Nephron (organoid): ENCODE results near the gene LRRC17.

Source experiments
- H3K27ac Mint-ChIP-seq, 3 experiments: 2 replicates each; pipeline ENCODE4 v1.8.0; 2020; ENCODE audit warnings: mixed read lengths in 3 of 3, mild to moderate bottlenecking in 2 of 3, moderate library complexity in 1 of 3
- H3K27me3 Mint-ChIP-seq: 2 replicates; pipeline ENCODE4 v1.8.0; 2021; ENCODE audit warnings: low read depth, mild to moderate bottlenecking, moderate library complexity, mixed read lengths
- H3K36me3 Mint-ChIP-seq: 2 replicates; pipeline ENCODE4 v1.8.0; 2020; ENCODE audit warnings: low read depth, mixed read lengths
- H3K4me1 Mint-ChIP-seq: 2 replicates; pipeline ENCODE4 v1.8.0; 2020; ENCODE audit warnings: mixed read lengths
- H3K4me3 Mint-ChIP-seq, 3 experiments: 2 replicates each; pipeline ENCODE4 v1.8.0; 2020; ENCODE audit warnings: mild to moderate bottlenecking in 3 of 3, mixed read lengths in 3 of 3, moderate library complexity in 2 of 3
- H3K9me3 Mint-ChIP-seq: 2 replicates; pipeline ENCODE4 v1.8.0; 2020; ENCODE audit warnings: mixed read lengths
- TF ChIP-seq, protein P1 (sequence below), 3 experiments: fragments of 200-600 bp; sonication (generic); IDR thresholded peaks; one replicate each; pipeline ENCODE4 v1.5.0; 2021; ENCODE audit warnings: antibody characterized with exemption in 3 of 3; ENCODE audit not compliant: unreplicated experiment in 3 of 3

The LRRC17 gene

DNA sequence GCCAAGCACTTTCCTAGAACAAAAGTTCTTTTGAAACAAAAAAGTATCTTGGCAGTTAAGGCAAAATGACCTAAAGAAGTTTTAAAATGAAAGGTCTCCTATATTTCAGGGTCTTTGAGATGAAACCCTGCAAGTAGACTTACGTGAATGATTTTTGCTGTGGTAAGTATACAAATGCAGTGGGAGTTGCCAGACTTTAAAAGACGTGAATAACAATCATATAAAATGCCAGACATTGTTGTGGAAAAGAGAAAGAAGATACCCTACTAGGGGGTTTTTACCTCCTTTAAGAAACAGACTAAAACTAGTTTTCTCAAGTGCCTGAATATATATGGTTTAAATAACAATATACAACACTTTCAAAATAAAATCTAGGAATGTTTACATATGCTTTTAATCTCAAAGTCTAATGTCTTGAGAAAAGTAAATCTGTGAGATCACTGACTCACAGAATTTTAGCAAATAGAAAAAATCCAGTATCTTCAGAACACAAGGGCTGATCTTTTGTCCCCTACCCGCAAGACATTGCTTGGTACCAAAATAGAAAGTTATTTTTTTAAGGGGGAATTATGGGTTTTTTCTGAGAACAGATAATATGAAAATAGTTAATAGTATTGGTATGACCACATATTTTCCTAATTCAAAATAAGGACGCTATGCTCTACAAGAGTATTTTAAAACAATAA, 29.5 kb downstream of the LRRC17 start:
- Mint-ChIP-seq H3K27me3 (no peaks in the 10 kb centered on the region), H3K4me3 (no peak overlapping the region), H3K27ac (peak overlapping the region; percentile 6 to 84 (median 73)), H3K4me1 (peaks cover 36% of the 10 kb centered on the region), H3K36me3 (peaks cover 35% of the 10 kb centered on the region), H3K9me3 (no peaks in the 10 kb centered on the region)
- TF ChIP-seq, protein P1, sequence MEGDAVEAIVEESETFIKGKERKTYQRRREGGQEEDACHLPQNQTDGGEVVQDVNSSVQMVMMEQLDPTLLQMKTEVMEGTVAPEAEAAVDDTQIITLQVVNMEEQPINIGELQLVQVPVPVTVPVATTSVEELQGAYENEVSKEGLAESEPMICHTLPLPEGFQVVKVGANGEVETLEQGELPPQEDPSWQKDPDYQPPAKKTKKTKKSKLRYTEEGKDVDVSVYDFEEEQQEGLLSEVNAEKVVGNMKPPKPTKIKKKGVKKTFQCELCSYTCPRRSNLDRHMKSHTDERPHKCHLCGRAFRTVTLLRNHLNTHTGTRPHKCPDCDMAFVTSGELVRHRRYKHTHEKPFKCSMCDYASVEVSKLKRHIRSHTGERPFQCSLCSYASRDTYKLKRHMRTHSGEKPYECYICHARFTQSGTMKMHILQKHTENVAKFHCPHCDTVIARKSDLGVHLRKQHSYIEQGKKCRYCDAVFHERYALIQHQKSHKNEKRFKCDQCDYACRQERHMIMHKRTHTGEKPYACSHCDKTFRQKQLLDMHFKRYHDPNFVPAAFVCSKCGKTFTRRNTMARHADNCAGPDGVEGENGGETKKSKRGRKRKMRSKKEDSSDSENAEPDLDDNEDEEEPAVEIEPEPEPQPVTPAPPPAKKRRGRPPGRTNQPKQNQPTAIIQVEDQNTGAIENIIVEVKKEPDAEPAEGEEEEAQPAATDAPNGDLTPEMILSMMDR (IDR thresholded peaks at IDR 0.05; ENCODE audit: unreplicated experiment in 3 of 3), result no peak

DNA sequence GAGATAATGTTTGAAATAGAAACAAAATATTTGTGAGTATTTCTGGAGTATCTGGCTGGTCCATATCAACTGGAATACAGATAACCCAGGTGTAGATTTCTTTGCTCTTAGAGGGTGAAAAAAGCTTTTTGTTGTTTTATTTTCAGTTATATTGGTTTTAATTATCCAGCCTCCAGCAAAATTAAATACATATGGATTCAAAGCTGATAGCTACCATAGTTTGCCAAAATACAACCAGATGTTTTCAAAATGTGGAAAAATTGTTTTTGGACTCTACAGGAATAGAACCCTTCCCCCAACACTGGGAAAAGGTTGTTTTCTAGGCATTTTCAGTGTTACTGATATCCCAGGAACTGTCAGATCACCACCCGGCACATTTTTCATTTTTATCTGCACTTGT, 30.1 kb downstream of the LRRC17 start:
- TF ChIP-seq, protein P1 (IDR thresholded peaks at IDR 0.05; ENCODE audit: unreplicated experiment in 3 of 3), result no peak
- H3K27ac Mint-ChIP-seq, result peak overlapping the region in 2 of 3 experiments; percentile 40 to 84
- H3K36me3 Mint-ChIP-seq, result peaks cover 35% of the 10 kb centered on the region
- no peaks in the 10 kb centered on the region for H3K27me3 Mint-ChIP-seq
- no peaks in the 10 kb centered on the region for H3K9me3 Mint-ChIP-seq
- no peak overlapping the region for H3K4me3 Mint-ChIP-seq
- peaks cover 31% of the 10 kb centered on the region for H3K4me1 Mint-ChIP-seq

DNA sequence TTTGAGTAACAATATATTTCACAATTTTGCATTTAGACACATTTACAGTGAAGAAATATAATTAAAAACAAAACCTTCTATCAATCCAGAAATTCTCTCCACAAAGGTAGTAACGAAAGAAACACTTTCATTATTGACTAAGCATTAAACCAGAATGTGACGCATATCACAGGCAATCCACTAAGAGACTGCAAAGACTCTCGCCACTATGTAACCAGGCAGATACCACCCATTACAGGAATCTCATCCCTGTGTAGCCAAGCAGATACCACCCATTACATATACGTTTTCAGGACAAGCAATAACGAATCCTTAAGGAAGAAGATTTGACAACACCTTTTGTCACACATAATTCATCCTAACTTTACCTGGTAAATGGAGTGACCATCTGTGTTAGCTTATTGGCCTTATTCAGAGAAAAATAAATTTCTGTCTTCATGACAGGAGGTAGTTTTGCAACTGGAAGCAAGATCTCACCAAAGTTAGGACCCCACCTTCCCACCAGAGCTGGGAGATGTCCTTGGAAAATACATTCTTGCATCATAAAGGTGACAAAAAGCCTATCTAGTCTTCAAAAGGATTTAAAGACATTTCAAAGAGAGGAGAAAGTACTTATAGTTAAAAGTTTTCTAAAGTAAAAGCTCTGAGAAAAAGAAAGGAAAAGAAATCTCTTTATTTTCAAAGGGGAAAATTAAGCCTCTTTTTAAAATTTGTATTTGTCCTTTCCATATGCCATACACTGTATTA, 30.8 kb downstream of the LRRC17 start:
- Mint-ChIP-seq H3K27me3 (no peaks in the 10 kb centered on the region), H3K4me1 (peaks cover 24% of the 10 kb centered on the region), H3K27ac (peak overlapping the region in 2 of 3 experiments; percentile 40 to 84), H3K4me3 (no peak overlapping the region), H3K9me3 (no peaks in the 10 kb centered on the region), H3K36me3 (peaks cover 33% of the 10 kb centered on the region)
- TF ChIP-seq, protein P1 (IDR thresholded peaks at IDR 0.05; ENCODE audit: unreplicated experiment in 3 of 3), result no peak

DNA sequence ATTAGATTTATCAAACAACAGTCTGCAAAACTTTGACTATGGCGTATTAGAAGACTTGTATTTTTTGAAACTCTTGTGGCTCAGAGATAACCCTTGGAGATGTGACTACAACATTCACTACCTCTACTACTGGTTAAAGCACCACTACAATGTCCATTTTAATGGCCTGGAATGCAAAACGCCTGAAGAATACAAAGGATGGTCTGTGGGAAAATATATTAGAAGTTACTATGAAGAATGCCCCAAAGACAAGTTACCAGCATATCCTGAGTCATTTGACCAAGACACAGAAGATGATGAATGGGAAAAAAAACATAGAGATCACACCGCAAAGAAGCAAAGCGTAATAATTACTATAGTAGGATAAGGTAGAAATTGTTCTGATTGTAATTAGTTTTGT, 31.4 kb downstream of the LRRC17 start:
- H3K27me3 Mint-ChIP-seq, result no peaks in the 10 kb centered on the region
- no peaks in the 10 kb centered on the region for H3K9me3 Mint-ChIP-seq
- TF ChIP-seq, protein P1 (IDR thresholded peaks at IDR 0.05; ENCODE audit: unreplicated experiment in 3 of 3), result no peak
- no peak overlapping the region for H3K27ac Mint-ChIP-seq
- H3K36me3 Mint-ChIP-seq, result peaks cover 33% of the 10 kb centered on the region
- peaks cover 18% of the 10 kb centered on the region for H3K4me1 Mint-ChIP-seq
- no peak overlapping the region for H3K4me3 Mint-ChIP-seq

DNA sequence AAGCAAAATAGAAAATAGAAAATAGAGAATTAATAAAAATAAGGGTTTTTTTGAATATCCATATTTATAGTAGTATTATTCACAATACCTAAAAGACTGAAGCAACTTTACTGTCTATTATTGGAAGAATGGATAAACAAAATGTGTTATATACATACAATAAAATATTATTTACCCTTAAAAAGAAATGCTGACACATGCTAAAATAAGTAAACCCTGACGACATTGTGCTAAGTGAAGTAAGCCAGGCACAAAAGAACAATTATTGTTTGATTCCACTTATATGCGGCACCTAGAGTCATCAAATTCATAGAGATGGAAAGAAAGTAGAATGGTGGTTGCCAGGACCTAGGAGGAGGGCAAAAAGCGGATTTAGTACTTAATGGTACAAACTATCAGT, 39.0 kb downstream of the LRRC17 start:
- no peaks in the 10 kb centered on the region for H3K27me3 Mint-ChIP-seq
- H3K9me3 Mint-ChIP-seq, result peaks cover 40% of the 10 kb centered on the region
- H3K36me3 Mint-ChIP-seq, result peaks cover 51% of the 10 kb centered on the region
- no peak overlapping the region for H3K27ac Mint-ChIP-seq
- H3K4me3 Mint-ChIP-seq, result no peak overlapping the region
- no peaks in the 10 kb centered on the region for H3K4me1 Mint-ChIP-seq
- TF ChIP-seq, protein P1 (IDR thresholded peaks at IDR 0.05; ENCODE audit: unreplicated experiment in 3 of 3), result no peak
